ENCODE data around the gene NCKAP1.

GRCh38 chr2:183072177-183072576, 33.9 kb upstream of the NCKAP1 start:
- TF ChIP-seq POLR2A (IDR thresholded peaks at IDR 0.05) (no peak), EP300 (IDR thresholded peaks at IDR 0.05; ENCODE audit: low read depth) (no peak)

All from transverse colon (tissue), 1 donor.